IMR-90 (cell line): ENCODE measurements around the gene STARD3. TPM values are rescaled to one million over a fixed set of nuclear protein-coding genes. Genes with fewer than 3 reads are reported as not detected.

Experiments
- ATAC-seq: fragments of 200-7000 bp; cut with Tn5 transposase; 2 replicates; pipeline ENCODE4 v1.9.1; 2020; ENCODE audit warnings: low read depth, mild to moderate bottlenecking, moderate library complexity
- BruUV-seq: library from RNA; stranded (reverse); fragments of 400-500 nt; replicated peaks from 2 replicates; lab custom pipeline; 2021; lab: Mats Ljungman, UMichigan
- CTCF ChIA-PET: fragments of 300-600 bp; formaldehyde crosslinking; extraction: SDS; loops from one replicate; lab custom pipeline; 2021; ENCODE audit warnings: antibody characterized with exemption; lab: Yijun Ruan, JAX
- POLR2A ChIA-PET: fragments of 300-600 bp; sonication (Branson Sonifier 250); formaldehyde crosslinking; loops from one replicate; lab custom pipeline; 2022; ENCODE audit warnings: antibody characterized with exemption; ENCODE audit not compliant: unreplicated experiment; lab: Charles Lee
- DNase-seq: peaks from one replicate; pipeline ENCODE4 v3.0.0; 2013
- H2AFZ ChIP-seq: replicated peaks from 2 replicates; pipeline ENCODE3; 2013; ENCODE audit warnings: low read length, mild to moderate bottlenecking; ENCODE audit not compliant: poor library complexity
- H2AK5ac ChIP-seq: 2 replicates; pipeline ENCODE4 v1.6.1; 2013; ENCODE audit warnings: low read depth, low read length, inconsistent platforms
- H2AK9ac ChIP-seq: replicated peaks from 2 replicates; pipeline ENCODE3; 2013; ENCODE audit warnings: mild to moderate bottlenecking, low read depth, low read length, moderate library complexity; ENCODE audit not compliant: poor library complexity
- H2BK120ac ChIP-seq: 2 replicates; pipeline ENCODE4 v1.6.1; 2013; ENCODE audit warnings: low read depth, low read length, inconsistent platforms
- H2BK15ac ChIP-seq: 3 replicates; pipeline ENCODE4 v1.6.1; 2013; ENCODE audit warnings: low read depth, low read length, inconsistent platforms
- H2BK20ac ChIP-seq: 2 replicates; pipeline ENCODE4 v1.6.1; 2013; ENCODE audit warnings: low read depth, mild to moderate bottlenecking, inconsistent platforms, low read length, moderate library complexity
- H2BK5ac ChIP-seq: 2 replicates; pipeline ENCODE4 v1.6.1; 2013; ENCODE audit warnings: mild to moderate bottlenecking, low read depth, low read length, inconsistent platforms; ENCODE audit not compliant: poor library complexity, severe bottlenecking
- H3K14ac ChIP-seq: replicated peaks from 2 replicates; pipeline ENCODE4 v1.6.1; 2013; ENCODE audit warnings: low read depth, low read length, inconsistent platforms
- H3K18ac ChIP-seq: 2 replicates; pipeline ENCODE4 v1.6.1; 2013; ENCODE audit warnings: low read depth, low read length, control low read depth
- H3K23ac ChIP-seq: 2 replicates; pipeline ENCODE4 v1.6.1; 2013; ENCODE audit warnings: low read depth, low read length, inconsistent platforms
- H3K27ac ChIP-seq: 2 replicates; pipeline ENCODE4 v1.5.1; 2013; ENCODE audit warnings: mild to moderate bottlenecking, control low read depth, low read length; ENCODE audit not compliant: insufficient read depth
- H3K27me3 ChIP-seq: 2 replicates; pipeline ENCODE4 v1.6.1; 2013; ENCODE audit warnings: low read length; ENCODE audit not compliant: control insufficient read depth, insufficient read depth
- H3K36me3 ChIP-seq: 2 replicates; pipeline ENCODE4 v1.6.1; 2013; ENCODE audit warnings: low read length, mixed read lengths; ENCODE audit not compliant: control insufficient read depth, insufficient read depth
- H3K4ac ChIP-seq: 2 replicates; pipeline ENCODE4 v1.6.1; 2013; ENCODE audit warnings: low read depth, low read length, inconsistent platforms
- H3K4me1 ChIP-seq: 2 replicates; pipeline ENCODE4 v1.6.1; 2013; ENCODE audit warnings: low read length, mixed read lengths; ENCODE audit not compliant: control insufficient read depth, insufficient read depth
- H3K4me2 ChIP-seq: 2 replicates; pipeline ENCODE4 v1.6.1; 2013; ENCODE audit warnings: low read depth, mild to moderate bottlenecking, control low read depth, low read length, moderate library complexity
- H3K4me3 ChIP-seq: 2 replicates; pipeline ENCODE4 v1.5.1; 2013; ENCODE audit warnings: low read depth, mild to moderate bottlenecking, control low read depth, low read length, moderate library complexity; ENCODE audit not compliant: insufficient read depth
- H3K56ac ChIP-seq: 2 replicates; pipeline ENCODE4 v1.6.1; 2013; ENCODE audit warnings: low read length, inconsistent platforms; ENCODE audit not compliant: insufficient read depth; ENCODE audit errors: extremely low read depth
- H3K79me1 ChIP-seq, 2 experiments: 2 replicates each; pipeline ENCODE4 v1.6.1; 2013; ENCODE audit warnings: low read length in 2 of 2, inconsistent platforms in 1 of 2, low read depth in 1 of 2
- H3K9ac ChIP-seq: 2 replicates; pipeline ENCODE4 v1.6.1; 2013; ENCODE audit warnings: low read depth, low read length, control low read depth
- H3K9me1 ChIP-seq: 2 replicates; pipeline ENCODE4 v1.6.1; 2013; ENCODE audit warnings: low read length, inconsistent platforms; ENCODE audit not compliant: insufficient read depth
- H3K9me3 ChIP-seq: 2 replicates; pipeline ENCODE4 v1.6.1; 2013; ENCODE audit warnings: low read length; ENCODE audit not compliant: control insufficient read depth, insufficient read depth
- H4K20me1 ChIP-seq: 2 replicates; pipeline ENCODE4 v1.6.1; 2013; ENCODE audit warnings: low read length, inconsistent platforms; ENCODE audit not compliant: insufficient read depth
- H4K5ac ChIP-seq: 2 replicates; pipeline ENCODE4 v1.6.1; 2013; ENCODE audit warnings: mild to moderate bottlenecking, low read depth, low read length, control low read depth
- H4K8ac ChIP-seq, 2 experiments: 2 replicates each; pipeline ENCODE4 v1.6.1; 2013; ENCODE audit warnings: low read depth in 2 of 2, low read length in 2 of 2, control low read depth in 1 of 2, inconsistent platforms in 1 of 2
- H4K91ac ChIP-seq: 2 replicates; pipeline ENCODE4 v1.6.1; 2013; ENCODE audit warnings: low read depth, low read length, inconsistent platforms; ENCODE audit not compliant: insufficient read depth
- BHLHE40 ChIP-seq: fragments of 150-350 bp; IDR thresholded peaks from 2 replicates; pipeline ENCODE4 v1.6.1; 2016; ENCODE audit warnings: mild to moderate bottlenecking, low read depth, low read length
- CHD1 ChIP-seq: IDR thresholded peaks from 2 replicates; pipeline ENCODE4 v1.6.1; 2012; ENCODE audit warnings: low read depth, low read length, improper control_type of control experiment
- CTCF ChIP-seq: conservative IDR thresholded peaks from 2 replicates; pipeline ENCODE4 v1.5.1; 2012; ENCODE audit warnings: mild to moderate bottlenecking, low read depth, low read length, improper control_type of control experiment
- FOS ChIP-seq: fragments of 150-350 bp; IDR thresholded peaks from 2 replicates; pipeline ENCODE4 v1.6.1; 2016; ENCODE audit warnings: low read depth, low read length
- MAFK ChIP-seq: IDR thresholded peaks from 2 replicates; pipeline ENCODE4 v1.6.1; 2012; ENCODE audit warnings: low read depth, low read length, improper control_type of control experiment
- MAZ ChIP-seq: IDR thresholded peaks from 2 replicates; pipeline ENCODE4 v1.6.1; 2012; ENCODE audit warnings: low read depth, mild to moderate bottlenecking, low read length, improper control_type of control experiment, moderate library complexity, borderline replicate concordance
- MXI1 ChIP-seq: IDR thresholded peaks from 2 replicates; pipeline ENCODE4 v1.6.1; 2012; ENCODE audit warnings: low read depth, mild to moderate bottlenecking, low read length, moderate library complexity, borderline replicate concordance
- NFE2L2 ChIP-seq: fragments of 150-350 bp; IDR thresholded peaks from 2 replicates; pipeline ENCODE4 v1.6.1; 2016; ENCODE audit warnings: low read depth, mild to moderate bottlenecking, low read length
- POLR2A ChIP-seq: IDR thresholded peaks from 2 replicates; pipeline ENCODE4 v1.6.1; 2012; ENCODE audit warnings: mild to moderate bottlenecking, low read depth, low read length
- RAD21 ChIP-seq: IDR thresholded peaks from 2 replicates; pipeline ENCODE4 v1.6.1; 2012; ENCODE audit warnings: low read length, improper control_type of control experiment
- RCOR1 ChIP-seq: IDR thresholded peaks from 2 replicates; pipeline ENCODE4 v1.6.1; 2012; ENCODE audit warnings: mild to moderate bottlenecking, low read length, improper control_type of control experiment; ENCODE audit not compliant: insufficient replicate concordance
- RFX5 ChIP-seq: IDR thresholded peaks from 2 replicates; pipeline ENCODE4 v1.8.0; 2012; ENCODE audit warnings: low read depth, mild to moderate bottlenecking, low read length, moderate library complexity
- SMC3 ChIP-seq: fragments of 150-350 bp; IDR thresholded peaks from 2 replicates; pipeline ENCODE4 v1.6.1; 2016; ENCODE audit warnings: low read depth, mild to moderate bottlenecking, antibody characterized with exemption, low read length, moderate library complexity
- WGBS, 2 experiments: methylation state at CpG; one replicate each; pipeline versions ENCODE4 v1.1.5 to v1.1.7; 2013; ENCODE audit warnings: missing lambda C conversion rate in 2 of 2; ENCODE audit not compliant: insufficient read length in 1 of 2; ENCODE audit errors: extremely low coverage in 2 of 2; 5-methylcytosine and 5-hydroxymethylcytosine counted together
- dilution Hi-C: fragments of 300-500 bp; cut with HindIII; formaldehyde crosslinking; loops from one replicate; pipeline ENCODE4 v1.14.3; 2018; ENCODE audit warnings: low sequenced_read_pairs; ENCODE audit not compliant: unreplicated experiment
- in situ Hi-C: fragments of 300-500 bp; cut with MboI; formaldehyde crosslinking; loops from 3 replicates; pipeline ENCODE4 v1.14.3; 2019; ENCODE audit warnings: low sequenced_read_pairs, inconsistent platforms, mixed read lengths
- intact Hi-C: fragments of 100-400 bp; cut with micrococcal nuclease; formaldehyde crosslinking; loops from 2 replicates; pipeline ENCODE4 v1.10.0; 2022
- polyA plus RNA-seq, 3 experiments: library from polyadenylated mRNA; depleted of rRNA; stranded (reverse); fragments of >200 nt; gene quantifications; 2 replicates each; pipeline ENCODE4 v1.2.3, GENCODE V29; 2012; ENCODE audit warnings: low replicate concordance in 1 of 3
- total RNA-seq: library from RNA; depleted of rRNA; stranded (reverse); fragments of >200 nt; gene quantifications from 2 replicates; pipeline ENCODE4 v1.2.3, GENCODE V29; 2012
- TF ChIP-seq, protein P1 (sequence below): fragments of 150-350 bp; IDR thresholded peaks from 2 replicates; pipeline ENCODE4 v1.6.1; 2017; ENCODE audit warnings: mild to moderate bottlenecking, antibody characterized with exemption, low read length, low read depth

The STARD3 gene
- total and polyA plus RNA-seq, 2 of the 4 experiments (the other 2 are of a cell fraction) = 8.1 to 50.4 TPM

DNA sequence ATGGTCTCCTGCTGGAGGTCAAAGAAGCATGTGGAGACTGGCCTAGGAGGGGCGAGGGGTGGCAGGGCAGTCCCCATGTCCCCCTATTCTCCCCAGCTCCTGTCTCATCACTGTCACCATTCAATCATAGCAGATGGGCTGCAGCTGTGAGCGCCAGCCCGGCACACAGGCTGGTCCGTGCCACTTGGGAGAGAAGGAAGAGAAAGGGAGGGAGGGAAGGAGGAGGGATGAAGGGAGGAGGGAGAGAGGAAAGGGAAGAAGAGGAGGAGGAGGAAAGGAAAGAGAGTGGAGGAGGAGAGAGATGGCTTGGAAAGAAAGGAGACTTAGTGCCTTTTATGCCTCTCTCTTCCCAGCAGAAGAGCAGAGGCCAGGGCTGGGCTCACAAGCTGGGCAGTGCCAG is 41.6 kb upstream of the STARD3 start:
- ATAC-seq (no peak), DNase-seq (no peak)
- Histone ChIP-seq H2AFZ (no peak overlapping the region), H4K91ac (no peak overlapping the region), H3K9me1 (no peaks in the 10 kb centered on the region), H2BK15ac (no peak overlapping the region), H2AK5ac (no peak overlapping the region), H4K8ac (no peak overlapping the region), H3K4me3 (no peak overlapping the region), H2AK9ac (no peak overlapping the region), H3K9ac (no peak overlapping the region), H3K14ac (no peak overlapping the region), H3K23ac (no peak overlapping the region), H3K9me3 (peaks cover 4% of the 10 kb centered on the region; the same call in 1 of the 2 replicates), H3K79me1 (no peaks in the 10 kb centered on the region), H2BK5ac (no peak overlapping the region), H2BK20ac (no peak overlapping the region), H3K4ac (no peak overlapping the region), H3K4me1 (no peaks in the 10 kb centered on the region), H2BK120ac (no peak overlapping the region), H3K36me3 (no peaks in the 10 kb centered on the region), H3K4me2 (no peak overlapping the region), H3K56ac (no peak overlapping the region), H3K27me3 (peaks cover 64% of the 10 kb centered on the region), H3K18ac (no peak overlapping the region), H4K20me1 (peaks cover 12% of the 10 kb centered on the region; the same call in 1 of the 2 replicates), H4K5ac (no peak overlapping the region), H3K27ac (no peak overlapping the region)
- in situ Hi-C loops = no loop called here
- BruUV-seq = no TSS peak
- dilution Hi-C loops = no loop called here
- no CpG with 5 or more reads among the region's 4 CpGs for WGBS, 2 experiments
- ChIA-PET POLR2A (interaction anchor here (0.6 to 0.7 kb wide), 2 partner anchors 45 to 513 kb away, joined by 4 to 7 read pairs; no protein-coding TSS in a partner anchor), CTCF (no interaction called here)
- intact Hi-C loops = no loop called here
- no peak for TF ChIP-seq SMC3
- no peak for TF ChIP-seq RAD21
- TF ChIP-seq, protein P1, sequence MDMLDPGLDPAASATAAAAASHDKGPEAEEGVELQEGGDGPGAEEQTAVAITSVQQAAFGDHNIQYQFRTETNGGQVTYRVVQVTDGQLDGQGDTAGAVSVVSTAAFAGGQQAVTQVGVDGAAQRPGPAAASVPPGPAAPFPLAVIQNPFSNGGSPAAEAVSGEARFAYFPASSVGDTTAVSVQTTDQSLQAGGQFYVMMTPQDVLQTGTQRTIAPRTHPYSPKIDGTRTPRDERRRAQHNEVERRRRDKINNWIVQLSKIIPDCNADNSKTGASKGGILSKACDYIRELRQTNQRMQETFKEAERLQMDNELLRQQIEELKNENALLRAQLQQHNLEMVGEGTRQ = no peak
- TF ChIP-seq MXI1 = no peak
- TF ChIP-seq NFE2L2 = no peak
- TF ChIP-seq CHD1 = no peak
- no peak for TF ChIP-seq MAFK
- no peak for TF ChIP-seq RFX5
- TF ChIP-seq POLR2A = no peak
- TF ChIP-seq FOS = no peak
- TF ChIP-seq MAZ = no peak
- no peak for TF ChIP-seq BHLHE40
- no peak for TF ChIP-seq CTCF
- TF ChIP-seq RCOR1 = no peak
